LNCaP clone FGC (cell line): ENCODE results near the gene FREM1.

Source experiments
- DNase-seq: peaks from one replicate; pipeline ENCODE4 v3.0.0-alpha.2; 2011; ENCODE audit warnings: low read depth
- H3K4me3 ChIP-seq: 2 replicates; pipeline ENCODE4 v1.5.1; 2011; ENCODE audit warnings: mild to moderate bottlenecking, low read depth, low read length, control low read depth
- CTCF ChIP-seq: IDR thresholded peaks from 2 replicates; pipeline ENCODE4 v1.5.1; 2012; ENCODE audit warnings: mild to moderate bottlenecking; ENCODE audit not compliant: control insufficient read depth, insufficient read depth; ENCODE audit errors: extremely low read depth

FREM1 gene

GRCh38 chr9:14903040-14903439 is 7.2 kb downstream of the FREM1 start:
- DNase-seq, result no peak
- no peak for TF ChIP-seq CTCF
- H3K4me3 ChIP-seq, result no peak overlapping the region

- DNase-seq, result no peak
- H3K4me3 ChIP-seq, result no peak overlapping the region
- TF ChIP-seq CTCF, result no peak
These were observed 7.7 kb downstream of the FREM1 start for GRCh38 chr9:14902561-14902960.

GRCh38 chr9:14899815-14900193 is 10.4 kb downstream of the FREM1 start:
- DNase-seq, result no peak
- TF ChIP-seq CTCF, result no peak
- no peak overlapping the region for H3K4me3 ChIP-seq

GRCh38 chr9:14899042-14899814 is 11.0 kb downstream of the FREM1 start:
- no peak for TF ChIP-seq CTCF
- H3K4me3 ChIP-seq, result no peak overlapping the region
- no peak for DNase-seq

GRCh38 chr9:14895806-14896205 is 14.4 kb downstream of the FREM1 start:
- no peak overlapping the region for H3K4me3 ChIP-seq
- no peak for DNase-seq
- TF ChIP-seq CTCF, result no peak

GRCh38 chr9:14893280-14893679 is 16.9 kb downstream of the FREM1 start:
- TF ChIP-seq CTCF, result no peak

GRCh38 chr9:14891332-14891731 is 18.9 kb downstream of the FREM1 start:
- no peak for DNase-seq

More at GRCh38 chr9:14893280-14893679, 16.9 kb downstream of the FREM1 start:
- H3K4me3 ChIP-seq, result no peak overlapping the region
- DNase-seq, result no peak

More at GRCh38 chr9:14891332-14891731, 18.9 kb downstream of the FREM1 start:
- TF ChIP-seq CTCF, result no peak
- no peak overlapping the region for H3K4me3 ChIP-seq
